ENCODE results near the gene WDR83. TPM values are rescaled to one million over a fixed set of nuclear protein-coding genes. Genes with fewer than 3 reads are reported as not detected.
A peak's percentile ranks its signal among the peaks of the same experiment; 100 is the strongest.
"Not testable (repeated sequence)": the region's sequence is repeated elsewhere in the genome, so short reads cannot be mapped to it uniquely, and the experiment has no call there.

Gene WDR83
- total RNA-seq, 8 experiments from 2014 or later, result 11.4 to 18.0 (median 14.6) TPM

DNA sequence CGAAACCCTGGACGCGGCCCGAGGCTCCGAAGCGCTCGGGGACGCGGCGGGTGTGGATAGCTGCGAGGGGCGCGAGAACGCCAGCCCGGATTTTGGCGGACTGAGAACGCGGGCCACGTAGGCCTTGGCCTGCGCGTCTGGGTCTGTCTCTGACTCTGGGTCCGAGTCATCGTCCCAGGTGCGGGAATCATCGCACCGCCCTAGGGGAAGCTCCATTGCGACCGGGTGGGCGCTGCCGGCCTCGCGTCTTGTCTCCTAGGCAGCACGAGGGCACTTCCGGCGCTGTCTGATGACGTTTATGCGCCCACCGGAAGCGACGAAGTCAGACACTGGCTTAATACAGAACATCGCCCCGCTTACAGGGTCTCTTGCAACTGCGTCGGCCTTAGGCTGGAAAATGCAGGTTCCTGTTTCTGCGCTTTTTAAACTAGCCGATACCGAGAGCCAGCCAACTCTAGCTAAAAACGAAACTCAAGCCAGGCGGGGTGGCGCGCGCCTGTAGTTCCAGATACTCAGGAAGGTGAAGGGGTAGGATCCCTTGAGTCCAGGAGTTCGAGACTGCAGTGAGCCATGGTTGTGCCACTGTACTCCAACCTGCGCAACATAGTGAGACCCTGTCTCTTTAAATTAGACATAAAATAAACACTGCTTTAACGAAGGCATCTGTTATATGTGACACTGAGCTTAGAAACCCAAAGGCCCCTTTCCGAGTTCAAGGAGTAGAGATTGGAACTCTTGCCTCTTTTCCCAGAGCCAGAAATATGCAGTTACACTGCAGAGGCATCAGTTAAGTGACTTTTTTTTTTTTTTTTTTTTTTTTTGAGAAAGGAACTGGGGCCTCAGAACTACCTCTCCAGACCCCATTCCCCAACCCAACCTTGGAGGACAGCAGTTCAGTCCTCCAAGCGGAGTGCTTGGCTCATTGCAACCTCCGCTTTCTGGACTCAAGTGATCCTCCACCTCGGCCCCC, 30.0 kb downstream of the WDR83 start, which contains the start of gene FBXW9:
TSS of gene FBXW9 (minus strand) at position 266 of the 970 bp plus-strand sequence. CDS start at position 216, 50 bp downstream.
- in situ Hi-C loops (cut with MboI; ENCODE audit: low pct_unique_long_range_greater_than_20kb in 2 of 9, low sequenced_read_pairs in 9 of 9, unreplicated experiment in 9 of 9), result no loop called here
- Histone ChIP-seq H3K27ac (peak within 1 kb of the TSS; percentile 91 to 93), H3K4me1 (replicated peaks in 1 of 2) (peaks cover 7 to 10% of the 10 kb centered on the region in 2 donors), H3K4me3 (peak within 1 kb of the TSS; percentile 53 to 90 (median 62))
- peak; percentile 83 to 94 (median 90) for ATAC-seq (replicated peaks in 6 of 8)
- 6 to 68% (median 23%) methylated on average over 3 to 28 of the region's 59 CpGs; no CpG with 5 or more reads in 3 of the 10 experiments for WGBS, 10 experiments

DNA sequence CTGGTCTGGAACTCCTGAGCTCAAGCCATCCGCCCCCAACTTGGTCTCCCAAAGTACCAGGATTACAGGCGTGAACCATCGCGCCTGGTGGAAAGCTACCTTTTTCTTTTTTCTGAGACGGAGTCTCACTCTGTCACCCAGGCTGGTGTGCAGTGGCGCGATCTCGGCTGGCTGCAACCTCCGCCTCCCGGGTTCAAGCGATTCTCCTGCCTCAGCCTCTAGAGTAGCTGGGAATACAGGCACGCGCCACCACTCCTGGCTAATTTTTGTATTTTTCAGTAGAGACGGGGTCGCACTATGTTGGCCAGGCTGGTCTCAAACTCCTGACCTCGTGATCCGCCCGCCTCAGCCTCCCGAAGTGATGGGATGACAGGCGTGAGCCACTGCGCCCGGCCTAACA, 30.8 kb downstream of the WDR83 start:
- 80 to 100% (median 100%) methylated on average over 1 to 6 of the region's 22 CpGs; no CpG with 5 or more reads in 3 of the 10 experiments for WGBS, 10 experiments
- ATAC-seq (replicated peaks in 6 of 8), result not testable (repeated sequence)

GRCh38 chr19:12698138-12698537, 31.5 kb downstream of the WDR83 start:
- 50 to 95% (median 84%) methylated on average over 2 to 6 of the region's 6 CpGs; no CpG with 5 or more reads in 4 of the 10 experiments for WGBS, 10 experiments
- H3K4me1 ChIP-seq (replicated peaks in 1 of 2), result peaks cover 12 to 15% of the 10 kb centered on the region in 2 donors
- no peak overlapping the region for H3K4me3 ChIP-seq
- in situ Hi-C loops (cut with MboI; ENCODE audit: low pct_unique_long_range_greater_than_20kb in 2 of 9, low sequenced_read_pairs in 9 of 9, unreplicated experiment in 9 of 9), result no loop called here
- no peak for ATAC-seq (replicated peaks in 6 of 8)
- H3K27ac ChIP-seq, result no peak overlapping the region

More for the DNA sequence above, 30.8 kb downstream of the WDR83 start:
- peak overlapping the region in 2 of 5 donors; percentile 62 to 90 for H3K4me3 ChIP-seq
- H3K27ac ChIP-seq; in situ Hi-C loops (cut with MboI; ENCODE audit: low pct_unique_long_range_greater_than_20kb in 2 of 9, low sequenced_read_pairs in 9 of 9, unreplicated experiment in 9 of 9): not testable (repeated sequence)
- H3K4me1 ChIP-seq (replicated peaks in 1 of 2), result peaks cover 7 to 11% of the 10 kb centered on the region in 2 donors

- in situ Hi-C loops (cut with MboI; ENCODE audit: low pct_unique_long_range_greater_than_20kb in 2 of 9, low sequenced_read_pairs in 9 of 9, unreplicated experiment in 9 of 9), result no loop called here
- Histone ChIP-seq H3K4me1 (replicated peaks in 1 of 2) (peaks cover 9 to 10% of the 10 kb centered on the region in 2 donors), H3K4me3 (no peak overlapping the region), H3K27ac (no peak overlapping the region)
- peak in 3 of 8 experiments; percentile 11 to 19 (median 16) for ATAC-seq (replicated peaks in 6 of 8)
- WGBS, 10 experiments, result 100% methylated on average over 1 to 6 of the region's 33 CpGs; no CpG with 5 or more reads in 8 of the 10 experiments
Measured at GRCh38 chr19:12701596-12702282, 35.1 kb downstream of the WDR83 start.

GRCh38 chr19:12703046-12703445, 36.4 kb downstream of the WDR83 start:
- Histone ChIP-seq H3K4me3 (peak overlapping the region in 1 of 5 donors; percentile 9), H3K27ac (peak overlapping the region; percentile 58 to 91), H3K4me1 (replicated peaks in 1 of 2) (peaks cover 8 to 9% of the 10 kb centered on the region in 2 donors)
- peak; percentile 6 to 88 (median 86) for ATAC-seq (replicated peaks in 6 of 8)
- WGBS, 10 experiments, result 50 to 100% (median 90%) methylated on average over 1 to 3 of the region's 9 CpGs; no CpG with 5 or more reads in 6 of the 10 experiments
- in situ Hi-C loops (cut with MboI; ENCODE audit: low pct_unique_long_range_greater_than_20kb in 2 of 9, low sequenced_read_pairs in 9 of 9, unreplicated experiment in 9 of 9), result no loop called here

DNA sequence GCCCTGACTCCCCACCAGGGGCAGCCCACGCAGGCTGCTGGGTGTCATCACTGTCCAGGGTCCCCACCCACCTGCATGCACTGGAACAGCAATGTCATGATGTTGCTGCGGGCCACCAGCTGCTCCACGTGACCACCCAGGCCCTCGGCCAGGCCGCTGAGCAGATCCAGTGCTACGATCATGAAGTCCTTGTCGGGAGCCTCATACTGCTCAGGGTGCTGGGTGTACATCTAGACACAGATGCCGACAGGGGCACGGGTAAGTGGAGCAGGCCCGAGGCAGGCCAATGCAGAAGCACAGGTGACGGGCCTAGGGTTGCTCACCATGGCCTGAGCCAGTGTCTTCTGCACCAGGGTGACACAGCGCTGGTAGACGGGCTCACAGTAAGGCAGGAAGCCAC, 38.6 kb downstream of the WDR83 start:
- Histone ChIP-seq H3K4me3 (no peak overlapping the region), H3K27ac (no peak overlapping the region), H3K4me1 (replicated peaks in 1 of 2) (peaks cover 8 to 9% of the 10 kb centered on the region in 2 donors)
- 87 to 100% (median 100%) methylated on average over 2 to 9 of the region's 13 CpGs; no CpG with 5 or more reads in 5 of the 10 experiments for WGBS, 10 experiments
- ATAC-seq (replicated peaks in 6 of 8), result no peak
- in situ Hi-C loops (cut with MboI; ENCODE audit: low pct_unique_long_range_greater_than_20kb in 2 of 9, low sequenced_read_pairs in 9 of 9, unreplicated experiment in 9 of 9), result no loop called here

- in situ Hi-C loops (cut with MboI; ENCODE audit: low pct_unique_long_range_greater_than_20kb in 2 of 9, low sequenced_read_pairs in 9 of 9, unreplicated experiment in 9 of 9), result no loop called here
- peaks cover 8 to 9% of the 10 kb centered on the region in 2 donors for H3K4me1 ChIP-seq (replicated peaks in 1 of 2)
- WGBS, 10 experiments, result 89 to 100% (median 90%) methylated on average over 1 to 7 of the region's 29 CpGs; no CpG with 5 or more reads in 7 of the 10 experiments
- no peak overlapping the region for H3K4me3 ChIP-seq
- ATAC-seq (replicated peaks in 6 of 8), result no peak
- no peak overlapping the region for H3K27ac ChIP-seq
Measured at GRCh38 chr19:12705654-12706331, 39.2 kb downstream of the WDR83 start.

DNA sequence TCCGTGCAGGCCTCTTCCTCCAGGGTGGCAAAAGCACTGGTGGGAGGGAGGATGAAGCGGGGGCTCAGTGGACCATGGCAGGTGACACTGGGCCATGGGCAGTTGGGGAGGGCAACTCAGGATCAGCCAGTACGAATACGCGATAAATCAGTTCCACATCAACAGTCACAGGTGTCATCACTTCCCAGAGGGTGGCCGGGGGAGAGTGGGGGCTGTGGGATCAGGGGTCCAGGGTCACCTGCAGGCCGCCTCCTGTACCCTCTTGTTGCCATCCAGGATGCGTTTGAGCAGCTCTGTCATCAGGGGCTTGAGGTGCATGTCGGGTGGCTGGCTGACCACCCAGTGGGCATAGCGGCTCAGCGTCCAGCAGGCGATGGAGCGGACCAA, 39.7 kb downstream of the WDR83 start:
- in situ Hi-C loops (cut with MboI; ENCODE audit: low pct_unique_long_range_greater_than_20kb in 2 of 9, low sequenced_read_pairs in 9 of 9, unreplicated experiment in 9 of 9), result no loop called here
- Histone ChIP-seq H3K27ac (no peak overlapping the region), H3K4me1 (replicated peaks in 1 of 2) (peaks cover 8 to 9% of the 10 kb centered on the region in 2 donors), H3K4me3 (no peak overlapping the region)
- 95 to 100% (median 100%) methylated on average over 1 to 4 of the region's 13 CpGs; no CpG with 5 or more reads in 7 of the 10 experiments for WGBS, 10 experiments
- ATAC-seq (replicated peaks in 6 of 8), result no peak

- H3K27ac ChIP-seq, result no peak overlapping the region
- 60 to 100% (median 97%) methylated on average over 1 to 6 of the region's 8 CpGs; no CpG with 5 or more reads in 1 of the 10 experiments for WGBS, 10 experiments
- no peak for ATAC-seq (replicated peaks in 6 of 8)
- no peaks in the 10 kb centered on the region for H3K4me1 ChIP-seq (replicated peaks in 1 of 2)
- H3K4me3 ChIP-seq, result no peak overlapping the region
- in situ Hi-C loops (cut with MboI; ENCODE audit: low pct_unique_long_range_greater_than_20kb in 2 of 9, low sequenced_read_pairs in 9 of 9, unreplicated experiment in 9 of 9), result no loop called here
Measured at GRCh38 chr19:12708641-12709040, 42.0 kb downstream of the WDR83 start.

- WGBS, 10 experiments, result 88 to 96% (median 90%) methylated on average over 2 to 6 of the region's 17 CpGs; no CpG with 5 or more reads in 7 of the 10 experiments
- no peak overlapping the region for H3K4me3 ChIP-seq
- peak in 2 of 8 experiments; percentile 8 to 15 for ATAC-seq (replicated peaks in 6 of 8)
- in situ Hi-C loops (cut with MboI; ENCODE audit: low pct_unique_long_range_greater_than_20kb in 2 of 9, low sequenced_read_pairs in 9 of 9, unreplicated experiment in 9 of 9), result no loop called here
- no peak overlapping the region for H3K27ac ChIP-seq
- no peaks in the 10 kb centered on the region for H3K4me1 ChIP-seq (replicated peaks in 1 of 2)
Measured at GRCh38 chr19:12711187-12711586, 44.6 kb downstream of the WDR83 start.

DNA sequence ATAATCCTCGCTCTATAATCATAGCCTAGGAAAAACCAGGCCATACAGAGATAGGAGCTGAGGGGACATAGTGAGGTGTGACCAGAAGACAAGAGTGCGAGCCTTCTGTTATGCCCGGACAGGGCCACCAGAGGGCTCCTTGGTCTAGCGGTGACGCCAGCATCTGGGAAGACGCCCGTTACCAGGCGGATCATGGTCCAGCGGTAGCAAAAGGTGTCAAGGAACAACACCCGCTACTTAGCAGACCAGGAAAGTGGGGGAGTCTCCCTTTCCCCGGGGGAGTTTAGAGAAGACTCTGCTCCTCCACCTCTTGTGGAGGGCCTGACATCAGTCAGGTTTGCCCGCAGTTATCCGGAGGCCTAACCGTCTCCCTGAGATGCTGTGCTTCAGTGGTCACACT, 45.5 kb downstream of the WDR83 start:
- ATAC-seq (replicated peaks in 6 of 8); H3K4me1 ChIP-seq (replicated peaks in 1 of 2); H3K27ac ChIP-seq; H3K4me3 ChIP-seq; in situ Hi-C loops (cut with MboI; ENCODE audit: low pct_unique_long_range_greater_than_20kb in 2 of 9, low sequenced_read_pairs in 9 of 9, unreplicated experiment in 9 of 9): not testable (repeated sequence)
- WGBS, 10 experiments, result no CpG with 5 or more reads among the region's 14 CpGs

DNA sequence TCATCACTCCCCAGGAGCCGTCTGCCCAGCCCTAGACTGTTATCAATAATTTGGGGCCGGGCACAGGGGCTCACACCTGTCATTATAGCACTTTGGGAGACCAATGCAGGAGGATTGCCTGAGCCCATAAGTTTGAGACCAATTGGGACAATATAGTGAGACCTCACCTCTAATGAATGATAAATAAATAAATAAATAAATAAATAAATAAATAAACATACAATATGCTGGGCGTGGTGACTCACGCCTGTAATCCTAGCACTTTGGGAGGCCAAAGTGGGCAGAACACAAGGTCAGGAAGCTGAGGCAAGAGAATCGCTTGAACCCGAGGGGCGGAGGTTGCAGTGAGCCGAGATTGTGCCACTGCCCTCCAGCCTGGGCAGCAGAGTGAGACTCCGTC, 46.7 kb downstream of the WDR83 start:
- H3K4me3 ChIP-seq; in situ Hi-C loops (cut with MboI; ENCODE audit: low pct_unique_long_range_greater_than_20kb in 2 of 9, low sequenced_read_pairs in 9 of 9, unreplicated experiment in 9 of 9); ATAC-seq (replicated peaks in 6 of 8); H3K4me1 ChIP-seq (replicated peaks in 1 of 2); H3K27ac ChIP-seq: not testable (repeated sequence)
- WGBS, 10 experiments, result 78 to 100% (median 91%) methylated on average over 1 to 7 of the region's 9 CpGs; no CpG with 5 or more reads in 1 of the 10 experiments

Data from motor neuron (in vitro differentiated cells).